SK-N-SH (cell line): Measurements from ENCODE around the gene IKZF1.

ENCODE experiments used
- CTCF ChIP-seq: fragments of 200-600 bp; sonication (generic); IDR thresholded peaks from 2 replicates; pipeline ENCODE4 v1.6.1; 2017; ENCODE audit warnings: antibody characterized with exemption, mild to moderate bottlenecking, moderate library complexity
- EP300 ChIP-seq, 2 experiments: IDR thresholded peaks; 2 replicates each; pipeline versions ENCODE4 v1.4.0 to v1.6.1; 2012; ENCODE audit warnings: borderline replicate concordance in 1 of 2, low read depth in 1 of 2, low read length in 1 of 2
- FOXJ3 ChIP-seq: sonication (generic); formaldehyde crosslinking; IDR thresholded peaks from 2 replicates; pipeline ENCODE4 v1.5.1; 2020; ENCODE audit warnings: mild to moderate bottlenecking, missing genetic modification reagents
- GABPA ChIP-seq: IDR thresholded peaks from 2 replicates; pipeline ENCODE4 v1.4.0; 2012; ENCODE audit warnings: low read depth, mild to moderate bottlenecking
- MEF2A ChIP-seq: IDR thresholded peaks from 2 replicates; pipeline ENCODE4 v1.4.0; 2012; ENCODE audit warnings: low read depth, borderline replicate concordance
- NRF1 ChIP-seq: IDR thresholded peaks from 2 replicates; pipeline ENCODE4 v1.6.1; 2012; ENCODE audit warnings: low read depth, mild to moderate bottlenecking, low read length
- PBX3 ChIP-seq: IDR thresholded peaks from 2 replicates; pipeline ENCODE4; 2012
- POLR2AphosphoS5 ChIP-seq: IDR thresholded peaks from 2 replicates; pipeline ENCODE4 v1.6.1; 2012; ENCODE audit warnings: low read depth, low read length
- REST ChIP-seq: IDR thresholded peaks from 2 replicates; pipeline ENCODE4 v1.6.1; 2012; ENCODE audit warnings: mild to moderate bottlenecking, low read depth, low read length, moderate library complexity
- RFX5 ChIP-seq: IDR thresholded peaks from 2 replicates; pipeline ENCODE4 v1.6.1; 2012; ENCODE audit warnings: mild to moderate bottlenecking, improper control_type of control experiment, low read length
- SIN3A ChIP-seq: IDR thresholded peaks from 2 replicates; pipeline ENCODE4 v1.6.1; 2012; ENCODE audit warnings: low read depth, mild to moderate bottlenecking, low read length, moderate library complexity, borderline replicate concordance
- SMC3 ChIP-seq: IDR thresholded peaks from 2 replicates; pipeline ENCODE4 v1.6.1; 2012; ENCODE audit warnings: low read depth, low read length, improper control_type of control experiment

GRCh38 chr7:50352282-50352681 is 47.8 kb downstream of the IKZF1 start:
- TF ChIP-seq POLR2AphosphoS5 (no peak), GABPA (no peak), SIN3A (no peak), CTCF (no peak), EP300 (IDR thresholded peaks at IDR 0.05; ENCODE audit: borderline replicate concordance in 1 of 2, low read depth in 1 of 2, low read length in 1 of 2) (no peak), RFX5 (no peak), NRF1 (no peak), PBX3 (no peak), SMC3 (no peak), FOXJ3 (no peak), MEF2A (no peak), REST (no peak)
